Spinal cord (tissue), 10 donors: ENCODE results near the gene WASF2. TPM values are rescaled to one million over a fixed set of nuclear protein-coding genes. Genes with fewer than 3 reads are reported as not detected.
"Not testable (repeated sequence)": the region's sequence is repeated elsewhere in the genome, so short reads cannot be mapped to it uniquely, and the experiment has no call there.

ENCODE experiments used
- DNase-seq, 6 donors: peaks; one replicate each; pipeline versions ENCODE4 v3.0.0 to v3.0.0-alpha.2; 2013 to 2015; ENCODE audit warnings: low spot score in 6 of 6, low read depth in 4 of 6
- H3K27ac ChIP-seq: one replicate; pipeline ENCODE4 v1.5.1; 2013; ENCODE audit warnings: low read depth, low read length, control low read depth
- H3K27me3 ChIP-seq: one replicate; pipeline ENCODE4 v1.6.1; 2013; ENCODE audit warnings: low read length; ENCODE audit not compliant: control insufficient read depth, insufficient read depth
- H3K36me3 ChIP-seq: one replicate; pipeline ENCODE4 v1.6.1; 2013; ENCODE audit warnings: low read length; ENCODE audit not compliant: control insufficient read depth, insufficient read depth
- H3K4me1 ChIP-seq: one replicate; pipeline ENCODE4 v1.6.1; 2013; ENCODE audit warnings: low read length; ENCODE audit not compliant: control insufficient read depth, insufficient read depth
- H3K4me3 ChIP-seq: one replicate; pipeline ENCODE4 v1.5.1; 2013; ENCODE audit warnings: low read depth, low read length, control low read depth
- H3K9me3 ChIP-seq: one replicate; pipeline ENCODE4 v1.6.1; 2013; ENCODE audit warnings: low read length; ENCODE audit not compliant: control insufficient read depth, insufficient read depth
- WGBS: methylation state at CpG from one replicate; pipeline ENCODE4 v1.1.5; 2013; ENCODE audit warnings: missing lambda C conversion rate; ENCODE audit not compliant: insufficient coverage; 5-methylcytosine and 5-hydroxymethylcytosine counted together
- polyA plus RNA-seq, 2 donors: library from polyadenylated mRNA; unstranded; fragments of 120-200 nt; gene quantifications; one replicate each; pipeline ENCODE4 v1.2.1, GENCODE V29; 2013; ENCODE audit not compliant: insufficient read length in 2 of 2
- total RNA-seq, 2 donors: library from RNA; depleted of rRNA in 1 of 2; stranded (reverse); fragments of 120-200 nt in 1 of 2; fragments of >200 nt in 1 of 2; gene quantifications; one replicate each; pipeline versions ENCODE4 v1.2.3 to v1.2.4, GENCODE V29; 2013 to 2014
- donor health status: healthy.

The WASF2 gene
- total and polyA plus RNA-seq, 4 donors = 24.3 to 76.3 (median 54.3) TPM

GRCh38 chr1:27394282-27394658 lies 95.7 kb downstream of the WASF2 start:
- 95% methylated on average over 9 of the region's 9 CpGs for WGBS
- DNase-seq = no peak
- Histone ChIP-seq H3K27ac (no peak overlapping the region), H3K4me3 (no peak overlapping the region), H3K9me3 (no peaks in the 10 kb centered on the region), H3K27me3 (no peaks in the 10 kb centered on the region), H3K36me3 (peaks cover 10% of the 10 kb centered on the region), H3K4me1 (peaks cover 51% of the 10 kb centered on the region)

GRCh38 chr1:27393641-27394281 lies 96.2 kb downstream of the WASF2 start:
- WGBS = 92% methylated on average over 17 of the region's 18 CpGs
- H3K27ac ChIP-seq = no peak overlapping the region
- peaks cover 46% of the 10 kb centered on the region for H3K4me1 ChIP-seq
- peaks cover 10% of the 10 kb centered on the region for H3K36me3 ChIP-seq
- H3K9me3 ChIP-seq = no peaks in the 10 kb centered on the region
- no peak overlapping the region for H3K4me3 ChIP-seq
- no peaks in the 10 kb centered on the region for H3K27me3 ChIP-seq
- DNase-seq = no peak

GRCh38 chr1:27392778-27393635 lies 97.0 kb downstream of the WASF2 start:
- H3K4me1 ChIP-seq = peaks cover 40% of the 10 kb centered on the region
- peaks cover 10% of the 10 kb centered on the region for H3K36me3 ChIP-seq
- H3K27ac ChIP-seq = peak overlapping the region; percentile 64
- peak in 1 of 6 donors; percentile 45 for DNase-seq
- no peaks in the 10 kb centered on the region for H3K9me3 ChIP-seq
- H3K4me3 ChIP-seq = peak overlapping the region; percentile 62
- H3K27me3 ChIP-seq = no peaks in the 10 kb centered on the region
- 14% methylated on average over 28 of the region's 30 CpGs for WGBS

GRCh38 chr1:27392096-27392777 lies 97.7 kb downstream of the WASF2 start, which contains the start of gene GPR3:
TSS of gene GPR3 (plus strand) at chr1:27392622. CDS start at chr1:27393799, 1,177 bp downstream.
- Histone ChIP-seq H3K36me3 (peaks cover 10% of the 10 kb centered on the region), H3K4me3 (peak within 1 kb of the TSS; percentile 62), H3K4me1 (peaks cover 37% of the 10 kb centered on the region), H3K9me3 (no peaks in the 10 kb centered on the region), H3K27ac (peak within 1 kb of the TSS; percentile 64), H3K27me3 (no peaks in the 10 kb centered on the region)
- under 1% methylated on average over 69 of the region's 69 CpGs for WGBS
- peak in 5 of 6 donors; percentile 79 to 97 (median 88) for DNase-seq

- Histone ChIP-seq H3K4me1 (peaks cover 36% of the 10 kb centered on the region), H3K27me3 (no peaks in the 10 kb centered on the region), H3K4me3 (peak overlapping the region; percentile 62), H3K27ac (peak overlapping the region; percentile 64), H3K36me3 (peaks cover 10% of the 10 kb centered on the region), H3K9me3 (no peaks in the 10 kb centered on the region)
- 7% methylated on average over 12 of the region's 13 CpGs for WGBS
- peak in 2 of 6 donors; percentile 83 to 93 for DNase-seq
These were observed 98.4 kb downstream of the WASF2 start for GRCh38 chr1:27391511-27392095.

- Histone ChIP-seq H3K4me3 (no peak overlapping the region), H3K9me3 (no peaks in the 10 kb centered on the region), H3K4me1 (peaks cover 22% of the 10 kb centered on the region), H3K27me3 (no peaks in the 10 kb centered on the region), H3K27ac (no peak overlapping the region), H3K36me3 (no peaks in the 10 kb centered on the region)
- 48% methylated on average over 4 of the region's 5 CpGs for WGBS
- DNase-seq = peak in 2 of 6 donors; percentile 64 to 85
These were observed 101.5 kb downstream of the WASF2 start for GRCh38 chr1:27388337-27389005.

GRCh38 chr1:27384797-27385196 lies 105.2 kb downstream of the WASF2 start:
- H3K4me1 ChIP-seq = peaks cover 21% of the 10 kb centered on the region
- H3K4me3 ChIP-seq, DNase-seq, H3K9me3 ChIP-seq, H3K27ac ChIP-seq, H3K36me3 ChIP-seq, H3K27me3 ChIP-seq: not testable (repeated sequence)
- no CpG with 5 or more reads among the region's 3 CpGs for WGBS

- no peak overlapping the region for H3K4me3 ChIP-seq
- H3K27me3 ChIP-seq = peaks cover 3% of the 10 kb centered on the region
- no peaks in the 10 kb centered on the region for H3K36me3 ChIP-seq
- peaks cover 23% of the 10 kb centered on the region for H3K4me1 ChIP-seq
- DNase-seq = no peak
- no peaks in the 10 kb centered on the region for H3K9me3 ChIP-seq
- H3K27ac ChIP-seq = no peak overlapping the region
- 87% methylated on average over 13 of the region's 13 CpGs for WGBS
These were observed 106.3 kb downstream of the WASF2 start for GRCh38 chr1:27383661-27384060.
